ENCODE measurements around the gene SGSM2.

- TF ChIP-seq POLR2AphosphoS5 (IDR thresholded peaks at IDR 0.05; ENCODE audit: low read depth, low read length) (peak; percentile 69), POLR2A (IDR thresholded peaks at IDR 0.05; ENCODE audit: low read depth, low read length) (peak; percentile 75)
Observed at GRCh38 chr17:2392252-2393173, 55.2 kb downstream of the SGSM2 start.
